GM12874 (cell line): ENCODE data around the gene OR4K17.

Experiments
- TF ChIP-seq, protein P1 (sequence below): IDR thresholded peaks from 2 replicates; pipeline ENCODE4 v1.5.1; 2011; ENCODE audit warnings: low read depth, mild to moderate bottlenecking, control low read depth, low read length, moderate library complexity; ENCODE audit not compliant: insufficient read depth

Gene OR4K17

DNA sequence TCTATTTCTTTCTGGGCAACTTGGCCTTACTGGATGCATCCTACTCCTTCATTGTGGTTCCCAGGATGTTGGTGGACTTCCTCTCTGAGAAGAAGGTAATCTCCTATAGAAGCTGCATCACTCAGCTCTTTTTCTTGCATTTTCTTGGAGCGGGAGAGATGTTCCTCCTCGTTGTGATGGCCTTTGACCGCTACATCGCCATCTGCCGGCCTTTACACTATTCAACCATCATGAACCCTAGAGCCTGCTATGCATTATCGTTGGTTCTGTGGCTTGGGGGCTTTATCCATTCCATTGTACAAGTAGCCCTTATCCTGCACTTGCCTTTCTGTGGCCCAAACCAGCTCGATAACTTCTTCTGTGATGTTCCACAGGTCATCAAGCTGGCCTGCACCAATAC is 33.4 kb downstream of the OR4K17 start:
- TF ChIP-seq, protein P1, sequence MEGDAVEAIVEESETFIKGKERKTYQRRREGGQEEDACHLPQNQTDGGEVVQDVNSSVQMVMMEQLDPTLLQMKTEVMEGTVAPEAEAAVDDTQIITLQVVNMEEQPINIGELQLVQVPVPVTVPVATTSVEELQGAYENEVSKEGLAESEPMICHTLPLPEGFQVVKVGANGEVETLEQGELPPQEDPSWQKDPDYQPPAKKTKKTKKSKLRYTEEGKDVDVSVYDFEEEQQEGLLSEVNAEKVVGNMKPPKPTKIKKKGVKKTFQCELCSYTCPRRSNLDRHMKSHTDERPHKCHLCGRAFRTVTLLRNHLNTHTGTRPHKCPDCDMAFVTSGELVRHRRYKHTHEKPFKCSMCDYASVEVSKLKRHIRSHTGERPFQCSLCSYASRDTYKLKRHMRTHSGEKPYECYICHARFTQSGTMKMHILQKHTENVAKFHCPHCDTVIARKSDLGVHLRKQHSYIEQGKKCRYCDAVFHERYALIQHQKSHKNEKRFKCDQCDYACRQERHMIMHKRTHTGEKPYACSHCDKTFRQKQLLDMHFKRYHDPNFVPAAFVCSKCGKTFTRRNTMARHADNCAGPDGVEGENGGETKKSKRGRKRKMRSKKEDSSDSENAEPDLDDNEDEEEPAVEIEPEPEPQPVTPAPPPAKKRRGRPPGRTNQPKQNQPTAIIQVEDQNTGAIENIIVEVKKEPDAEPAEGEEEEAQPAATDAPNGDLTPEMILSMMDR, result no peak

DNA sequence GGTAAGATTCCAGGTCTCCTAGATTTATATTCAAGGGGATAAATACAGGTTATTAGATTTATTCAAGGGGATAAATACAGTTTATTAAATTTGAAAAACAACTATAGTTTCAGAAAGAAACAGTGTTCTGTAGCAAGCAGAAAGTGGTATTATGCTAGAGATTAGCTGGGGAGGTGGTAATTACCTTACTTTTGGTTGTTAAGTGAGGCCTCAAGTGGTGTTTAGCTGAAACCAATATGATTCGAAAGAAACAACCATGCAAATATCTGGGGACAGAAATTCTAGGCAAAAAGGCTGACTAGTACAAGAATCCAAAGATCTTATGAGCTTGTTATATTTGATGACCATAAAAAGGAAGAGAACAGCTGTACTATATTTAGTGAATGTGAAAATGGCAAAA is 34.3 kb downstream of the OR4K17 start:
- TF ChIP-seq, protein P1, result no peak

DNA sequence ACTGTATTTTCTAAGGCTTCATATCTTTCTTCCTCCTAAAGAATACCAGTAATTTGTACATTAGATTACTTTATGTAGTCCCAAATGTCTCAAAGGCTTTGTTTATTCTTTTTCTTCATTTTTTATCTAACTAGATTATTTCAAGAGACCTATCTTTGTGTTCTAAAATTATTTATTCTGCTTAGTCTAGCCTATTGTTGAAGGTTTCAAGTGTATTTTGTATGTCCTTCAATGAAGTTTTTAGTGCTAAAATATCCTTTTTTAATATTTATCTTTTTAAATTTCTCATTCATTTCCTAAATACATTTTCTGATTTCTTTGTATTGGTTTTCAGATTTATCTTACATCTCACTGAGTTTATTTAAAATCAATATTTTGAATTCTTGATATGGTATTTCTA is 53.9 kb downstream of the OR4K17 start:
- TF ChIP-seq, protein P1, result no peak

DNA sequence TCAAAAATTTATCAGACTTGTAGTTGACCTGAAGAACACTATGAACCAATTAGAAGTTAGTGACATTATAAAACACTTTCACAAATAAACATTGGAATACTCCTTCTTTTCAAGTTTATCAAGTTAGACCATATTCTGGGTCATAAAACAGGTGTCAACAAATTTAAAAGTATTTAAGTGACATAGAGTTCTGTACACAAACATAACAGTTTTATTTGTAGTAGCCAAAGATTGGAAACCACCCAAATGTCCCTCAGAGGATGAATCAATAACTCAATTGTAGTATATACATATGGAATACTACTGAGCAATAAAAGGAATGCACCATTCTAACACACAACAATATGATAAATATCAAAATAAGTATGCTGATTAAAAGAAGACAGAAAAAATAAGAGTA is 56.6 kb downstream of the OR4K17 start:
- TF ChIP-seq, protein P1, result no peak
